ENCODE measurements around the gene PLEKHA6. TPM values are rescaled to one million over a fixed set of nuclear protein-coding genes. Genes with fewer than 3 reads are reported as not detected.
A peak's percentile ranks its signal among the peaks of the same experiment; 100 is the strongest.
"Not testable (repeated sequence)": the region's sequence is repeated elsewhere in the genome, so short reads cannot be mapped to it uniquely, and the experiment has no call there.

Gene PLEKHA6
- polyA plus RNA-seq, 3 donors: 41.1 to 56.4 (median 48.0) TPM

GRCh38 chr1:204321665-204322064, 38.1 kb downstream of the PLEKHA6 start:
- DNase-seq (ENCODE audit: extremely low read depth in 1 of 11, low read depth in 9 of 11, low spot score in 4 of 11): no peak

- no peak for DNase-seq (ENCODE audit: extremely low read depth in 1 of 11, low read depth in 9 of 11, low spot score in 4 of 11)
Observed at GRCh38 chr1:204321051-204321450, 38.7 kb downstream of the PLEKHA6 start.

- DNase-seq (ENCODE audit: extremely low read depth in 1 of 11, low read depth in 9 of 11, low spot score in 4 of 11): no peak
Observed at GRCh38 chr1:204320382-204320804, 39.3 kb downstream of the PLEKHA6 start.

DNA sequence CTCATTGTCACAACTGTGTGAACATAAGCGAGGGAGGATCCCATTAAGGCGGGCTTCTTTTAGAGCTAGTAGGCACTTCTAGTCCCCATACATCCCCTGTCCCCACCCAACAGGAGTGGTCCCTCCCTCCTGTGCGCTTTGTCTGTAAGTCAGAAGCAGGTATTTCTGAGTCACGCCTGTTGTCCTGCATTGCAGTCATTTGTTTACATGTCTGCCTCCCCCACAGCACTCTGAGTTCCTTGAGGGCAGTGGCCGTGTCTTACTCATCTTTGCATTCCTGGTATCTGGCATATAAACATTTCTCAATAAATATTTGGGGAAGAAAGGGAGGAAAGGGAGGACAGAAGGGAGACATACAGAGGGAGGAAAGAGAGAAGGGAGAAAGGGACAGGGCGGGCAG, 40.3 kb downstream of the PLEKHA6 start:
- peak in 1 of 11 donors; percentile 51 for DNase-seq (ENCODE audit: extremely low read depth in 1 of 11, low read depth in 9 of 11, low spot score in 4 of 11)

- no peak for DNase-seq (ENCODE audit: extremely low read depth in 1 of 11, low read depth in 9 of 11, low spot score in 4 of 11)
Observed at GRCh38 chr1:204319027-204319426, 40.7 kb downstream of the PLEKHA6 start.

- no peak for DNase-seq (ENCODE audit: extremely low read depth in 1 of 11, low read depth in 9 of 11, low spot score in 4 of 11)
Observed at GRCh38 chr1:204318324-204318723, 41.4 kb downstream of the PLEKHA6 start.

GRCh38 chr1:204317170-204317569, 42.6 kb downstream of the PLEKHA6 start:
- DNase-seq (ENCODE audit: extremely low read depth in 1 of 11, low read depth in 9 of 11, low spot score in 4 of 11): no peak

- DNase-seq (ENCODE audit: extremely low read depth in 1 of 11, low read depth in 9 of 11, low spot score in 4 of 11): no peak
Observed at GRCh38 chr1:204316164-204316563, 43.6 kb downstream of the PLEKHA6 start.

- no peak for DNase-seq (ENCODE audit: extremely low read depth in 1 of 11, low read depth in 9 of 11, low spot score in 4 of 11)
Observed at GRCh38 chr1:204314893-204315658, 44.7 kb downstream of the PLEKHA6 start.

DNA sequence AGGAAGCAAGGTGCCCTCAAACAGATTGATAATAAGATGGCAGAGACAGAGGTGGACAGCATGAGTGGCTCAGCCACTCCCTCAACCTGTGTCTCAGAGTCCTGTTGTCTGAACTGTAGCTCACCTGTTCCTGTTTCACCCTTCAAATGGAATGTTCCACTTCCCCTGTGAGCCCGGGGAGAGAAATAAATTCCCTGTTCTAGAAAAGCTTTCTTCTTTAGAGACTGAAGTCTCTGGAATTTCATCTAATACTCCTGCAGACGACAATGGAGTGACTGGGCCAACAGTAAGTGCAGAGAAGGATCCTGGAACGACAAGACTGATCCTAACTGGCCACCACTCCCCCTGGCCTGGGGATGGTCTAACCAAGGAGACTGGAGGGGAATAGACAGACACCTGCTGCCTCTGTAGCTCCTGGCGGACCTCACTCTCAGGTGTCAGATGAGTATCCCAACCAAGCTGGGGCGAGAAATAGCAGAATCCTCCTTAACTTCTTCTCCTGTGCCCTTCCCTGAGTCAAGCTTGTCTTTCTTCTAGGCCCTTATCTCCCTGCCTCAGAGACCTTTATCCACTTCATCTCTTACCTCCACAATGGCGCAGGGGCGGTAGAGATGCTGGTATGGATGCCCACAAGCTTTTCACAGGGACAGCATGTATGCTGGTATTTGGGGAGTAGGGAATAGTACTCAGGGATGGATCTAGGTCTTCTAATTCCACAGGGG, 45.4 kb downstream of the PLEKHA6 start:
- DNase-seq (ENCODE audit: extremely low read depth in 1 of 11, low read depth in 9 of 11, low spot score in 4 of 11): no peak

DNA sequence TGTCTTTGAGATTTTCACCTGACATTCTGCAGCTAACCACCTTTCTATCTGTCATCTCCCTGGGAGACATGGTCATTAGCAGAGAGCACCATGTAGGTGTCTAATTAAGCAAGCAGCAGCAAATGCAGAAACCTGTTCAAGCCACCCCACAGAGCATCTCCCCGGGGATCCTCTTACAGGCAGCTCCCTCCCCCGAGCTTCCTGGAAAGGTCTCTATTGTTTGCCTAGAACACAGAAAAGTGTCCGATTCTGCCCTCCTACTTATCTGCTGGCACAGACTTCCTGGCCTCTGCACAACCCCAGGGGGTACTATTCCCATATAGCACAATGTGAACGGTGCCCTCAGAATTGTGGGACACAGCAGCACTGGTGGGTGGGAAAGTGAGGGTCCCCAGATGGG, 46.1 kb downstream of the PLEKHA6 start:
- no peak for DNase-seq (ENCODE audit: extremely low read depth in 1 of 11, low read depth in 9 of 11, low spot score in 4 of 11)

DNA sequence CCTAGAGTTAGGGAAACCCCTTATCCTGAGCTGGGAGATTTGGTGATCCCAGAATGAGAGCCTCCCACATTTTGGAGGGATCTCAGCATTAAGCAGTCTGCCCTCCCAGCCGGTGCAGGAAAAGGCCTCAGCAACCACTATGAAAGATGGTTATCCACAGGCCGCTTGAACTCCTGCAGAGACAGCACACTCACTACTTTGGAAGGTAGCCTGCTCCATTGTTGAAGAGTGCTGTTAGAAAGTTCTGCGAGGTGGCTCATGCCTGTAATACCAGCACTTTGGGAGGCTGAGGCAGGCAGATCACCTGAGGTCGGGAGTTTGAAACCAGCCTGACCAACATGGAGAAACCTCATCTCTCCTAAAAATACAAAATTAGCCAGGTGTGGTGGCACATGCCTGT, 48.8 kb downstream of the PLEKHA6 start:
- not testable (repeated sequence) for DNase-seq (ENCODE audit: extremely low read depth in 1 of 11, low read depth in 9 of 11, low spot score in 4 of 11)

- no peak for DNase-seq (ENCODE audit: extremely low read depth in 1 of 11, low read depth in 9 of 11, low spot score in 4 of 11)
Observed at GRCh38 chr1:204308023-204308628, 51.6 kb downstream of the PLEKHA6 start.

DNA sequence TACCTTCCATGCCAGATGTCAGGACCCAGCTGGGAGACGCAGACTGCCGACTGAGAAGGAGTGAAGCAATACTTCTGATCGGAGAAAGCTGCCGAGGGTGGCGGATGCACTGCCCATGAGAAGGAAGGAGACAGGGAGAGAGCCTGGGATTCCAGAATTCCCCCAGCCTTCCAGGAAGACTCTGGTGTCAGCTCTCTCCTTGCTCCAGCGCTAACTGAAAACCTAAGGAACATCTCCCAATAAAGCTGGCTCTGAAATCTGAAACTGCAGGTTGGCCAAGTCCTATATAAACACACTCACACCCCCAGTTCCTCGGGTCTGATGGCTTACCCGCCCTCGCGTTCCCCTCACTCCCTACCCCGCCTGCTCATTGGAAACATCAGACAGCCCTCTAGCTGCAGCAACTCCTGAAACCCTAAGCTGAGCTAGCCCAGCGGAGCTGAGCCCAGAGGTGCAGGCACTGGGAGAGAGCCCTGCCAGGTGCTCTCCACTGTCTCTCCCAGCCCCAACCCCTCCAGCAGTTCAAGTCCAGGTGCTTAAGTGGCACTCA, 52.3 kb downstream of the PLEKHA6 start:
- DNase-seq (ENCODE audit: extremely low read depth in 1 of 11, low read depth in 9 of 11, low spot score in 4 of 11): peak in 3 of 11 donors; percentile 44 to 65 (median 65)

DNA sequence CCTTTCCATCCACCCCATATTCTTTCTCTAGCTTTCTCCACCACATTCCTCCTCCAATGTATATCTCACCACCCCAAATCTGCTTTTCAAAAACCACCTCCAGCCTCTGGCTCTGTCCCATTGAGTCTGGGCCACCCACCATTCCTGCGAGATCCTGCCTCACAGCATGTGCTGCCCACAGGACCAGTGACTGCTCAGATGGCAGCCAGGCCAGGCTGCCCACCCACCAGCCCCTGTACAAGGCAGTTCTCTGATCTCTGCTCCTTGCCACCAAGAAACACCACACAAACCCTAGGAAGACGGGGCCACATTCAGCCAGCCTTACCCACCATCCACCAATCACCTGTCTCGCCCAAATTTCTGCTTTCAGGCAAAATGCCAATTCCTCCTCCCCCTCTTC, 53.7 kb downstream of the PLEKHA6 start:
- no peak for DNase-seq (ENCODE audit: extremely low read depth in 1 of 11, low read depth in 9 of 11, low spot score in 4 of 11)

DNA sequence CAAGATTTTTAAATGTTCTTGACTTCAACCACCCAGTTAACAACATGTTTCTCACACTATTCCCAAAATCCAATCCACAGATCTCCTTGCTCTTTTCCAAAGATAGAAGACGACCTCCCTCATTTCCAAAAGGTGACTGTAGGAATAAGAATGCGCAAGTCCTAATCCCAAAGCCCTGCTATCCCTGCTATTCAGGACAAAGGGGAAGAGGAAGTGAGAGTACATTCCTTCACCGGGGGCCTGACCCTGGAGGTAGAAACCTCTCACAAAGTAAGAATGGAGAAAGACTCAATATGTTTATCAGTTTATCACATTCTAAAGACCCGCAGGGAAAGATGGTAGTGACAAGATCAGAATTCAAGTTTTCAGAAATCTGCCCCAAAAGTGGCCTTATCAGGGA, 55.7 kb downstream of the PLEKHA6 start:
- no peak for DNase-seq (ENCODE audit: extremely low read depth in 1 of 11, low read depth in 9 of 11, low spot score in 4 of 11)

DNA sequence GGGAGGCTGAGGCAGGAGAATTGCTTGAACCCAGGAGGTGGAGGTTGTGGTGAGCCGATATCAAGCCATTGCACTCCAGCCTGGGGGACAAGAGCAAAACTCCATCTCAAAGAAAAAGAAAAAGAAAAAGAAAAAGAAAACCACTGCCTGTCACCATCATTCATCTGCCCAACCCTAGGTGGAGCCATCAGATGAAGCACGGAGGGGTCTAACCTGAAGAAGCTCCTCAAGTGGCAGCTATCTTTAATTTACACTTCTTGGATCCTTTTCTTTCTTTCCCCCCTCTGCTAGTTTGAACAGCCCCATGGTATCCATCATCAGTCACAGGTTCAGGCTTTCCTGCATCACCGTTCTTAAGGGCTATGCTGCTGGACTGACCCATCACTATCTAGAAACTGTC, 57.0 kb downstream of the PLEKHA6 start:
- DNase-seq (ENCODE audit: extremely low read depth in 1 of 11, low read depth in 9 of 11, low spot score in 4 of 11): no peak

- DNase-seq (ENCODE audit: extremely low read depth in 1 of 11, low read depth in 9 of 11, low spot score in 4 of 11): no peak
Observed at GRCh38 chr1:204301171-204301957, 58.4 kb downstream of the PLEKHA6 start.

GRCh38 chr1:204299814-204300365, 59.8 kb downstream of the PLEKHA6 start:
- DNase-seq (ENCODE audit: extremely low read depth in 1 of 11, low read depth in 9 of 11, low spot score in 4 of 11): no peak
